A673 (cell line): ENCODE measurements around the gene PHEX. TPM values are rescaled to one million over a fixed set of nuclear protein-coding genes. Genes with fewer than 3 reads are reported as not detected.

Experiments used
- BruUV-seq: library from RNA; stranded (reverse); fragments of 400-500 nt; replicated peaks from 2 replicates; lab custom pipeline; 2021; lab: Mats Ljungman, UMichigan
- CTCF ChIA-PET: fragments of 300-600 bp; sonication (Branson Sonifier 250); formaldehyde crosslinking; loops from one replicate; lab custom pipeline; 2022; ENCODE audit warnings: antibody characterized with exemption; lab: Charles Lee
- POLR2A ChIA-PET: fragments of 300-600 bp; sonication (Branson Sonifier 250); formaldehyde crosslinking; loops from one replicate; lab custom pipeline; 2022; ENCODE audit warnings: antibody characterized with exemption; ENCODE audit not compliant: low non-redundant PET; lab: Charles Lee
- DNase-seq: peaks from one replicate; pipeline ENCODE4 v3.0.0-alpha.2; 2015; ENCODE audit warnings: low spot score
- H3K27ac ChIP-seq: fragments of 200-600 bp; sonication (generic); 2 replicates; pipeline ENCODE4 v1.5.1; 2016; ENCODE audit warnings: mixed run types, low read depth, mild to moderate bottlenecking, mixed read lengths, antibody characterized with exemption, low read length; ENCODE audit not compliant: poor library complexity, severe bottlenecking
- H3K27me3 ChIP-seq: fragments of 200-600 bp; sonication (generic); replicated peaks from 2 replicates; pipeline ENCODE4 v1.6.1; 2017; ENCODE audit warnings: mixed run types, low read depth, mild to moderate bottlenecking, mixed read lengths, antibody characterized with exemption, low read length; ENCODE audit not compliant: insufficient read depth, poor library complexity
- H3K36me3 ChIP-seq: fragments of 200-600 bp; sonication (generic); 2 replicates; pipeline ENCODE4 v1.6.1; 2016; ENCODE audit warnings: mixed run types, mild to moderate bottlenecking, mixed read lengths, antibody characterized with exemption, low read length; ENCODE audit not compliant: insufficient read depth, poor library complexity, severe bottlenecking
- H3K4me1 ChIP-seq: fragments of 200-600 bp; sonication (generic); 2 replicates; pipeline ENCODE4 v1.6.1; 2017; ENCODE audit warnings: mixed run types, mild to moderate bottlenecking, mixed read lengths, antibody characterized with exemption, low read length; ENCODE audit not compliant: insufficient read depth, poor library complexity, severe bottlenecking
- H3K4me3 ChIP-seq: fragments of 200-600 bp; sonication (generic); 2 replicates; pipeline ENCODE4 v1.5.1; 2016; ENCODE audit warnings: low read depth, mixed run types, mild to moderate bottlenecking, mixed read lengths, low read length; ENCODE audit not compliant: poor library complexity, severe bottlenecking
- H3K9me3 ChIP-seq: fragments of 200-600 bp; sonication (generic); 2 replicates; pipeline ENCODE4 v1.6.1; 2016; ENCODE audit warnings: mixed run types, low read depth, mild to moderate bottlenecking, mixed read lengths, antibody characterized with exemption, low read length; ENCODE audit not compliant: poor library complexity, severe bottlenecking
- EZH2 ChIP-seq: fragments of 200-600 bp; sonication (generic); IDR thresholded peaks from 2 replicates; pipeline ENCODE4 v1.6.1; 2017; ENCODE audit warnings: borderline replicate concordance, low read depth, mild to moderate bottlenecking, mixed read lengths, antibody characterized with exemption, low read length; ENCODE audit not compliant: poor library complexity, severe bottlenecking
- intact Hi-C: fragments of 100-400 bp; cut with micrococcal nuclease; formaldehyde crosslinking; loops from one replicate; pipeline ENCODE4 v1.10.0; 2022; ENCODE audit not compliant: unreplicated experiment
- total RNA-seq: library from RNA; stranded (reverse); gene quantifications from 2 replicates; pipeline ENCODE4 v1.2.3, GENCODE V29; 2021
- TF ChIP-seq, protein P1 (sequence below): fragments of 300-800, 200-600 bp; sonication (generic); conservative IDR thresholded peaks from 2 replicates; pipeline ENCODE4 v1.5.1; 2017; ENCODE audit warnings: low read depth, mild to moderate bottlenecking, antibody characterized with exemption, low read length, moderate library complexity, mixed read lengths

Gene PHEX
- total RNA-seq, 1 experiment from 2014 or later: 0.43 TPM

DNA sequence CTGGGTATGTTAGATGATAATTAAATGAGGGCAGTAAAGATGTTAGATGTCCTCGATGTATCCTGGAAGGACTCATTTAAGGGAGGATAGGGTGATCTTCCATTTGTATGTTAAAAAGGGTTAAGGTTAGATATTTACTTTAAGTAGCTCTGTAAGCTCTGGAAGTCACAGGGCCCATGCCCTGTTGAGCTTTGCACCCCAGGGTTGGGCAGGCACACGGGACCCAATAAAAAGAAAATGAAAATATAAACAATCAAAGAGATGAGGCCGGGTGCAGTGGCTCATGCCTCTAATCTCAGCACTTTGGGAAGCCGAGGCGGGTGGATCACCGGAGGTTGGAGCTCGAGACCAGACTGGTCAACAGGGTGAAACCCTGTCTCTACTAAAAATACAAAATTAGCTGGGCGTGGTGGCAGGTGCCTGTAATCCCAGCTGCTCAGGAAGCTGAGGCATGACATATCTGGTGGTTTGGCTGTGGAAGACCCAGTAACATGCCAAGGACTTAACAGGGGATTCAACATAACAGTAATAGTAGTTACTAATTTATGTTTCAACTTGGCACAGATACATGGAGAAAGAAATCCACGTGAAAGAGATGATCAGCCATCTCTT, 16.9 kb upstream of the PHEX start:
- CTCF ChIA-PET: interaction anchor here (0.7 kb wide), 1 partner anchor 478 kb away, joined by 3 read pairs; no protein-coding TSS in a partner anchor
- H3K9me3 ChIP-seq: no peaks in the 10 kb centered on the region
- H3K4me1 ChIP-seq: no peaks in the 10 kb centered on the region
- intact Hi-C loops: no loop called here
- no peak overlapping the region for H3K27ac ChIP-seq
- H3K36me3 ChIP-seq: no peaks in the 10 kb centered on the region
- no peak overlapping the region for H3K4me3 ChIP-seq
- TF ChIP-seq, protein P1, sequence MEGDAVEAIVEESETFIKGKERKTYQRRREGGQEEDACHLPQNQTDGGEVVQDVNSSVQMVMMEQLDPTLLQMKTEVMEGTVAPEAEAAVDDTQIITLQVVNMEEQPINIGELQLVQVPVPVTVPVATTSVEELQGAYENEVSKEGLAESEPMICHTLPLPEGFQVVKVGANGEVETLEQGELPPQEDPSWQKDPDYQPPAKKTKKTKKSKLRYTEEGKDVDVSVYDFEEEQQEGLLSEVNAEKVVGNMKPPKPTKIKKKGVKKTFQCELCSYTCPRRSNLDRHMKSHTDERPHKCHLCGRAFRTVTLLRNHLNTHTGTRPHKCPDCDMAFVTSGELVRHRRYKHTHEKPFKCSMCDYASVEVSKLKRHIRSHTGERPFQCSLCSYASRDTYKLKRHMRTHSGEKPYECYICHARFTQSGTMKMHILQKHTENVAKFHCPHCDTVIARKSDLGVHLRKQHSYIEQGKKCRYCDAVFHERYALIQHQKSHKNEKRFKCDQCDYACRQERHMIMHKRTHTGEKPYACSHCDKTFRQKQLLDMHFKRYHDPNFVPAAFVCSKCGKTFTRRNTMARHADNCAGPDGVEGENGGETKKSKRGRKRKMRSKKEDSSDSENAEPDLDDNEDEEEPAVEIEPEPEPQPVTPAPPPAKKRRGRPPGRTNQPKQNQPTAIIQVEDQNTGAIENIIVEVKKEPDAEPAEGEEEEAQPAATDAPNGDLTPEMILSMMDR: no peak
- no peak for TF ChIP-seq EZH2
- POLR2A ChIA-PET: no interaction called here
- no TSS peak for BruUV-seq
- DNase-seq: no peak
- no peaks in the 10 kb centered on the region for H3K27me3 ChIP-seq

DNA sequence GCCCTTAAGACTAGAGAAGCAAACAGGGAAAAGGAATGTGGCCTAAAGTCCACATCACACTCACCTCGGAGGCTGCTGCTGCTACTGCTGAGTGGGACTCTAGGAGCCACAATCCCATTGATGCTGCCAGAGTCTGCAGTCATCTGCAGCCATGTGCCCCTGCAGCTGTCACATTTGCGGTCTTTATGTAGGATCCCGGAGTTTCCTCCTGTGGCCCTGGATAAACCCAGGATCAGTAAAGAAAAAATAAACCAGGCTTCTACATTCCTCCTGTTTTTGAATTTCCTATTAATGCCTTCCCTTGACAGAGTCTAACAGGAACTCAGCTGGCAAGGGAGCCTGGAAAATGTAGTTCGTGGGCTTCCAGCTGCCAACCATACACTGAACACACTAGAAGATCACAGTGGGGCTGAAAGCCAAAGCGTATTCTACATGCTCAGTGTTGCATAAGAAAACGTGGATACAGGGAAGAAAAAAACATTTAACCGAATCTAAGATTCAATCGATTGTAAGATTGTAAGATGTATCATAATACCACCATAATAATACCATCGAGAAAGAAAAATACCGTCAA, 10.3 kb upstream of the PHEX start:
- no peaks in the 10 kb centered on the region for H3K4me1 ChIP-seq
- BruUV-seq: no TSS peak
- POLR2A ChIA-PET: no interaction called here
- CTCF ChIA-PET: no interaction called here
- no peak overlapping the region for H3K27ac ChIP-seq
- no peaks in the 10 kb centered on the region for H3K36me3 ChIP-seq
- no peaks in the 10 kb centered on the region for H3K27me3 ChIP-seq
- H3K4me3 ChIP-seq: no peak overlapping the region
- DNase-seq: no peak
- intact Hi-C loops: no loop called here
- H3K9me3 ChIP-seq: no peaks in the 10 kb centered on the region
- TF ChIP-seq EZH2: no peak
- TF ChIP-seq, protein P1: no peak

DNA sequence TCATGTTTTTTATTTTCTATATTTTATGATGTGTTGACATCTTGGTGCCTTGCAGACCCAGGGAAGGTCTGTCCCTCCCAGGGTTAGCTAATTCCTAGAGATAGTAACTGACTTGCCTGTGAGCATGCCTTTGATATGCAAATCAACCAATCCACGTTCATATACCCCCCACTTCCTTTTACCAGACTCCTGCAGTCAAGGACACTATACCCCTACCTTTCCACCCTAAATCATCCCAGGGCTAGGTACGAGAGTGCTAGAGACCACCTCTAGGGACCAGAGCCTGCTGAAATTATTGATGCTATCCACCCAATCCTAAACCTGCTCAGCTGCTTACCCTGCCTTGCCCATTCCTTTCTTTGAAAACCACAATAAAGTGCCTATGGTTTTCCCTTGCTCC, 7.5 kb upstream of the PHEX start:
- POLR2A ChIA-PET: no interaction called here
- intact Hi-C loops: no loop called here
- Histone ChIP-seq H3K27me3 (no peaks in the 10 kb centered on the region), H3K36me3 (no peaks in the 10 kb centered on the region), H3K9me3 (no peaks in the 10 kb centered on the region), H3K4me3 (no peak overlapping the region), H3K4me1 (no peaks in the 10 kb centered on the region), H3K27ac (no peak overlapping the region)
- CTCF ChIA-PET: no interaction called here
- BruUV-seq: no TSS peak
- no peak for DNase-seq
- TF ChIP-seq, protein P1: no peak
- no peak for TF ChIP-seq EZH2
